NCI-H510A (cell line): ENCODE results near the gene UBA7.

Experiments used
- DNase-seq: peaks from one replicate; lab custom pipeline; 2025; lab: John Stamatoyannopoulos, UW

UBA7 gene

GRCh38 chr3:49805897-49806701 is 7.7 kb downstream of the UBA7 start:
- no peak for DNase-seq

GRCh38 chr3:49805367-49805782 is 8.4 kb downstream of the UBA7 start:
- DNase-seq = no peak

- DNase-seq = no peak
Observed at GRCh38 chr3:49804141-49805041, 9.4 kb downstream of the UBA7 start.

GRCh38 chr3:49803465-49804140 is 10.2 kb downstream of the UBA7 start:
- DNase-seq = peak; percentile 39

- DNase-seq = peak; percentile 75
Observed at GRCh38 chr3:49802719-49803464, 10.9 kb downstream of the UBA7 start, which contains the start of gene INKA1. INKA1 (plus strand) TSS chr3:49803261; CDS start chr3:49803393, 132 bp downstream.

- no peak for DNase-seq
Observed at GRCh38 chr3:49801160-49801559, 12.6 kb downstream of the UBA7 start.

- no peak for DNase-seq
Observed at GRCh38 chr3:49799761-49800160, 14.0 kb downstream of the UBA7 start, which contains the start of gene CDHR4. CDHR4 (minus strand) TSS chr3:49799873; CDS start chr3:49799812, 61 bp downstream.

- DNase-seq = no peak
Observed at GRCh38 chr3:49799105-49799504, 14.6 kb downstream of the UBA7 start.

- DNase-seq = no peak
Observed at GRCh38 chr3:49794926-49795905, 18.5 kb downstream of the UBA7 start.

GRCh38 chr3:49794431-49794830 is 19.3 kb downstream of the UBA7 start:
- no peak for DNase-seq

GRCh38 chr3:49793486-49794085 is 20.2 kb downstream of the UBA7 start:
- no peak for DNase-seq

- no peak for DNase-seq
Observed at GRCh38 chr3:49792371-49793150, 21.2 kb downstream of the UBA7 start.

GRCh38 chr3:49791571-49791970 is 22.2 kb downstream of the UBA7 start:
- no peak for DNase-seq

GRCh38 chr3:49790626-49791411 is 22.9 kb downstream of the UBA7 start:
- DNase-seq = no peak

GRCh38 chr3:49788056-49788455 is 25.7 kb downstream of the UBA7 start:
- no peak for DNase-seq

- no peak for DNase-seq
Observed at GRCh38 chr3:49787536-49787935, 26.2 kb downstream of the UBA7 start.

- no peak for DNase-seq
Observed at GRCh38 chr3:49787182-49787464, 26.6 kb downstream of the UBA7 start.
